Measurements from ENCODE around the gene MED7.

The MED7 gene

DNA sequence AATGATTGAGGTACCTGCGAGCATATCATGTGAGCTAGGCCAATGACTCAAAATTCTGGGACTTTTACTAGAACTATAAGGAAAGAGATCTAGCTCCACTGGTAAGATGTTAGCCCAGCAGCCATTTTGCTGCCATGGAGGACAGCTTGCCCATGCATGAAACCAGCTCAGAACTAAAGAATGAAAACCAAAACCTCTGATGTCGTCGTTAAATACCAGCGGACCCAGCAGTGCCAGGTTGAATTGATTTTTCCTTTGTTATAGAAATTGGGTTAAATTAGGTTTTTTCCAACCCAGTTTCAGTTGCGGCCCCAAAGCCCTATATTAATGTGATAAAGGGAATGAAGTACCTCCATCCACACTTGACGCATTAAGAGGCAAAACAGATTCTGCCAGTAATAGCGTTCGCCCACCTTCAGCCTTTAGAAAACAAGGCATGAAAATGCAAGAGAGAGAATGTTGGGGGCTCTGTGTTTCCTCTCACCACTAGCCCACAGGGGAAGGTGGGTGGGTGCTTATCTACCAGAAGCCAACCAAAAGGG is 32.5 kb upstream of the MED7 start:
- Histone ChIP-seq H3K27ac (no peak overlapping the region), H3K4me3 (ENCODE audit: low read depth, low read length) (no peak overlapping the region), H3K27me3 (ENCODE audit: insufficient read depth, low read depth, severe bottlenecking) (no peaks in the 10 kb centered on the region), H3K36me3 (no peaks in the 10 kb centered on the region), H3K9me3 (ENCODE audit: severe bottlenecking) (no peaks in the 10 kb centered on the region)
- DNase-seq, result no peak
- TF ChIP-seq, protein P1, sequence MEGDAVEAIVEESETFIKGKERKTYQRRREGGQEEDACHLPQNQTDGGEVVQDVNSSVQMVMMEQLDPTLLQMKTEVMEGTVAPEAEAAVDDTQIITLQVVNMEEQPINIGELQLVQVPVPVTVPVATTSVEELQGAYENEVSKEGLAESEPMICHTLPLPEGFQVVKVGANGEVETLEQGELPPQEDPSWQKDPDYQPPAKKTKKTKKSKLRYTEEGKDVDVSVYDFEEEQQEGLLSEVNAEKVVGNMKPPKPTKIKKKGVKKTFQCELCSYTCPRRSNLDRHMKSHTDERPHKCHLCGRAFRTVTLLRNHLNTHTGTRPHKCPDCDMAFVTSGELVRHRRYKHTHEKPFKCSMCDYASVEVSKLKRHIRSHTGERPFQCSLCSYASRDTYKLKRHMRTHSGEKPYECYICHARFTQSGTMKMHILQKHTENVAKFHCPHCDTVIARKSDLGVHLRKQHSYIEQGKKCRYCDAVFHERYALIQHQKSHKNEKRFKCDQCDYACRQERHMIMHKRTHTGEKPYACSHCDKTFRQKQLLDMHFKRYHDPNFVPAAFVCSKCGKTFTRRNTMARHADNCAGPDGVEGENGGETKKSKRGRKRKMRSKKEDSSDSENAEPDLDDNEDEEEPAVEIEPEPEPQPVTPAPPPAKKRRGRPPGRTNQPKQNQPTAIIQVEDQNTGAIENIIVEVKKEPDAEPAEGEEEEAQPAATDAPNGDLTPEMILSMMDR (IDR thresholded peaks at IDR 0.05; ENCODE audit: low read depth, low read length), result no peak

DNA sequence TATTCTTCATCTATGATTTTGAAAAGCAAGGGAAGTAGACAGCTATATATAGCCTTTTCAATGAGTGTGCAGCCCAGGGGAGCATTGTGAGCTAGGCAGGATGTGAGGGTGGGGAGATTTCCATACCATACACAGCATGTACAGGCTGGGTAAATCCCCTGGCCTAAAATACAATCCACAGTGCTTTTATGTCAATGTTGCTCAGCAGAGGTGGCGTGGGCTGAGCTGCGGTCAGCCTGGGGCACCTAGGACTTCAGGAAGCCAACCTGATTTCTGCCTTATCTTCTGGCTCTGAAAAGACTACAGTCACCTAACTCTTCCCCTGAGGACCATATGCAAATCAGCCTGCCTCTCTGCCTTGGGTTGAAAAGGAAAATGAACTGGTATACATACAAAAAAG is 29.7 kb upstream of the MED7 start:
- H3K4me3 ChIP-seq (ENCODE audit: low read depth, low read length), result no peak overlapping the region
- no peaks in the 10 kb centered on the region for H3K36me3 ChIP-seq
- H3K27ac ChIP-seq, result no peak overlapping the region
- no peaks in the 10 kb centered on the region for H3K27me3 ChIP-seq (ENCODE audit: insufficient read depth, low read depth, severe bottlenecking)
- DNase-seq, result no peak
- H3K9me3 ChIP-seq (ENCODE audit: severe bottlenecking), result no peaks in the 10 kb centered on the region
- TF ChIP-seq, protein P1 (IDR thresholded peaks at IDR 0.05; ENCODE audit: low read depth, low read length), result no peak

DNA sequence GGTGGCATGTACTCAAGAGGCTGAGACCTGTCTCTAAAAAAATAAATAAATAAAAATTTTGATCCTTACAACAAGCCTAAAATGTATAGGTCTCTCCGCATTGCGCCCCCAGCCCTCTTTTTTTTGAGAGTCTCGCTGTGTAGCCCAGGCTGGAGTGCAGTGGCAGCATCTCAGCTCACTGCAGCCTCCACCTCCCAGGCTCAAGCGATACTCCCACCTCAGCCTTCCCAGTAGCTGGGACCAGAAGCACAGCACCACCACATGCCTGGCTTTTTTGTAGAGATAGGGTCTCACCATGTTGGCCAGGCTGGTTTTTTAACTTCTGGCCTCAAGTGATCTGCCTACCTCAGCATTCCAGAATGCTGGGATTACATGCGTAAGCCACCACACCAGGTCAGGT is 25.6 kb upstream of the MED7 start:
- TF ChIP-seq, protein P1 (IDR thresholded peaks at IDR 0.05; ENCODE audit: low read depth, low read length), result no peak
- Histone ChIP-seq H3K27me3 (ENCODE audit: insufficient read depth, low read depth, severe bottlenecking) (no peaks in the 10 kb centered on the region), H3K9me3 (ENCODE audit: severe bottlenecking) (no peaks in the 10 kb centered on the region), H3K36me3 (no peaks in the 10 kb centered on the region), H3K4me3 (ENCODE audit: low read depth, low read length) (no peak overlapping the region), H3K27ac (no peak overlapping the region)
- no peak for DNase-seq

DNA sequence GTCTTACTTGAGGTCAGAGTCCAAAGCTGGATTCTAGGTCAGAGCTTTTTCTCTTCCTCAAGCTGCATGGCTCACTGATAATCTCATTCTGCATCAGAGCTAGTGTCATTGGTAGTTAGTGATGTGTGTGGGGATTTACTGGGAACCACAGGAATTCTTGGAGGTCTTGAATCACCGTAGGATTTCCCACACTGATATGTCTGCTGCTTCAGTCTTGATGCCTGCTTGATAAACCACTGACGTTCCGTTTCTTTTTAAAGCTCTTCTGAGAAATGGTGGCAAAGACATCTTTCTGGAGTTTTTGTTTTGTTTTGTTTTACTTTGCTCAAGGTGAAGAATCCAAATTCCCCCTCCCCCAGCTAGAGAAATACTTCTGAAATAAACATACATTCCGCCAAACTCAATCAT is 24.6 kb upstream of the MED7 start:
- Histone ChIP-seq H3K36me3 (no peaks in the 10 kb centered on the region), H3K9me3 (ENCODE audit: severe bottlenecking) (no peaks in the 10 kb centered on the region), H3K27me3 (ENCODE audit: insufficient read depth, low read depth, severe bottlenecking) (no peaks in the 10 kb centered on the region), H3K27ac (no peak overlapping the region), H3K4me3 (ENCODE audit: low read depth, low read length) (no peak overlapping the region)
- TF ChIP-seq, protein P1 (IDR thresholded peaks at IDR 0.05; ENCODE audit: low read depth, low read length), result no peak
- DNase-seq, result no peak

DNA sequence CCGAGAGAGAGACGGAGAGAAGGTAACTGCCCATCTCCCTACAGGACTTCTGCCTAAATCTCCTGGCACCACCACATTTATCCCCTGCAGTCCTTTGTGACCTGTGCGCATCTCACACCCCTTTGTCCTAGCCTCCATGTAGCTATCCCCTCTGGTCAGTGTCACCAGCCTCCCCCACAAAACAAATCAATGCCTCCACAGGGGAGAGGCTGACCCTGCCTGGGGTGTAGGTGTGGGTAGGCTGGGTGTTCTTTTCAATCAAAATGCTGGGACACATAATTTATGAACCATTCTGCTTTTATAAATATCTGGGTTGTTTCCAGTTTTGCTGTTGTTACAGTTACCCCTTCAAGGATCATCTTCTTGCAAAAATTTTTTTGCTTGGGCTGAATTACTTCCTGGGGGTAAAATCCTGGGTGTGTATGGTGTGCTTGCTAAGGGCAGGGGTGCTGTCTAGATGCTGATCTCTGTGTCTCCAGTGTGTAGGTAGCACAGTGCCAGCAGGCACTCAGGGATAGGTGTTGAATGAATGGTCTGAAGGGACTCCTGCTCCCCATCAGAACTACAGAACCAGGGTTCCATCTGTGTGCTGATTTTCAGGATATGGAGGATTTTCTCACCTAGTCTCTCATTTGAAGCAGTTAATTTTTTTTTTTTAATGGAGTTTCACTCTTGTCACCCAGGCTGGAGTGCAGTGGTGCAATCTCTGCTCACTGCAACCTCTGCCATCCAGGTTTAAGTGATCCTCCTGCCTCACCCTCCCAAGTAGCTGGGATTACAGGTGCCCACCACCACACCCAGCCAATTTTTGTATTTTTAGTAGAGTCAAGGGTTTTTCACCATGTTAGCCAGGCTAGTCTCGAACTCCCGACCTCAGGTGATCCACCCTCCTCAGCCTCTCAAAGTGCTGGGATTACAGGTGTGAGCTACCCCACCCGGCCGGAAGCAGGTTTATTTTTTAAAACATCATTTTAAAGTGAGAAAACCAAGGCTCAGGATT is 23.8 kb upstream of the MED7 start, which contains the start of gene GARIN3:
GARIN3 (minus strand) TSS at position 51 of the 1,000 bp plus-strand sequence. CDS start 96 bp downstream, outside the sequence.
- Histone ChIP-seq H3K9me3 (ENCODE audit: severe bottlenecking) (no peaks in the 10 kb centered on the region), H3K36me3 (no peaks in the 10 kb centered on the region), H3K4me3 (ENCODE audit: low read depth, low read length) (no peak within 1 kb of the TSS), H3K27ac (no peak within 1 kb of the TSS), H3K27me3 (ENCODE audit: insufficient read depth, low read depth, severe bottlenecking) (no peaks in the 10 kb centered on the region)
- DNase-seq, result no peak
- TF ChIP-seq, protein P1 (IDR thresholded peaks at IDR 0.05; ENCODE audit: low read depth, low read length), result no peak

Measured in WERI-Rb-1 (cell line).